Endothelial cell of umbilical vein (primary cell): ENCODE results near the gene BRICD5. TPM values are rescaled to one million over a fixed set of nuclear protein-coding genes. Genes with fewer than 3 reads are reported as not detected.

Experiments
- BruUV-seq: library from RNA; stranded (reverse); fragments of 400-500 nt; replicated peaks from 2 replicates; lab custom pipeline; 2021; lab: Mats Ljungman, UMichigan
- CTCF ChIA-PET: fragments of 300-600, 350-600 bp; sonication (Branson Sonifier 250); formaldehyde crosslinking; loops from one replicate; lab custom pipeline; 2021; ENCODE audit warnings: antibody characterized with exemption, inconsistent platforms; lab: Charles Lee
- POLR2A ChIA-PET: fragments of 300-600, 350-600 bp; sonication (Branson Sonifier 250); formaldehyde crosslinking; loops from one replicate; lab custom pipeline; 2021; ENCODE audit warnings: antibody characterized with exemption, inconsistent platforms; lab: Charles Lee
- DNase-seq: peaks from one replicate; pipeline ENCODE4 v3.0.0-alpha.2; 2011; ENCODE audit warnings: low read depth, low spot score
- FAIRE-seq: peaks from 2 replicates; lab custom pipeline; 2011; peaks lifted over from hg19 to GRCh38; lab: Jason Lieb, UNC
- H2AFZ ChIP-seq: 2 replicates; pipeline ENCODE4 v1.6.0; 2012; ENCODE audit warnings: low read depth, low read length, control low read depth, inconsistent platforms
- H3K27ac ChIP-seq: 2 replicates; pipeline ENCODE4 v1.5.1; 2011; ENCODE audit warnings: low read depth, mild to moderate bottlenecking, control low read depth, low read length, moderate library complexity; ENCODE audit not compliant: insufficient read depth
- H3K27me3 ChIP-seq, 2 experiments: 2 replicates each; pipeline versions ENCODE4 v1.6.0 to v1.6.1; 2011; ENCODE audit warnings: low read length in 2 of 2, mixed read lengths in 1 of 2; ENCODE audit not compliant: control insufficient read depth in 2 of 2, insufficient read depth in 2 of 2
- H3K36me3 ChIP-seq, 2 experiments: 2 replicates in 1 of 2; 3 replicates in 1 of 2; pipeline ENCODE4 v1.5.1; 2011; ENCODE audit warnings: low read length in 2 of 2, mild to moderate bottlenecking in 1 of 2, moderate library complexity in 1 of 2; ENCODE audit not compliant: control insufficient read depth in 2 of 2, insufficient read depth in 2 of 2; ENCODE audit errors: extremely low read depth in 1 of 2
- H3K4me1 ChIP-seq: 3 replicates; pipeline ENCODE4 v1.5.1; 2011; ENCODE audit warnings: mild to moderate bottlenecking, low read length; ENCODE audit not compliant: control insufficient read depth, insufficient read depth; ENCODE audit errors: extremely low read depth
- H3K4me2 ChIP-seq: 2 replicates; pipeline ENCODE4 v1.6.1; 2011; ENCODE audit warnings: low read length, control low read depth, mixed read lengths; ENCODE audit not compliant: insufficient read depth
- H3K4me3 ChIP-seq, 3 experiments: fragments of 200-600 bp in 1 of 3; sonication (generic), shearing (Covaris generic) in 1 of 3; replicated peaks in 1 of 3; 2 replicates each; pipeline ENCODE4 v1.5.1; 2011 to 2016; ENCODE audit warnings: control low read depth in 3 of 3, low read length in 3 of 3, mild to moderate bottlenecking in 2 of 3, inconsistent platforms in 1 of 3, low read depth in 1 of 3, moderate library complexity in 1 of 3; ENCODE audit not compliant: insufficient read depth in 1 of 3
- H3K79me2 ChIP-seq: 2 replicates; pipeline ENCODE4 v1.6.0; 2012; ENCODE audit warnings: low read length, inconsistent platforms; ENCODE audit not compliant: control insufficient read depth, insufficient read depth
- H3K9ac ChIP-seq: replicated peaks from 2 replicates; pipeline ENCODE3; 2011; ENCODE audit warnings: low read length, control low read depth; ENCODE audit not compliant: insufficient read depth; ENCODE audit errors: extremely low read depth
- H3K9me1 ChIP-seq: replicated peaks from 3 replicates; pipeline ENCODE4 v1.6.0; 2011; ENCODE audit warnings: mild to moderate bottlenecking, low read length; ENCODE audit not compliant: control insufficient read depth, insufficient read depth; ENCODE audit errors: extremely low read depth
- H3K9me3 ChIP-seq: replicated peaks from 2 replicates; pipeline ENCODE4 v1.5.1; 2012; ENCODE audit warnings: low read length, inconsistent platforms; ENCODE audit not compliant: control insufficient read depth, insufficient read depth
- H4K20me1 ChIP-seq: replicated peaks from 2 replicates; pipeline ENCODE3; 2011; ENCODE audit warnings: mild to moderate bottlenecking, low read length; ENCODE audit not compliant: control insufficient read depth, insufficient read depth; ENCODE audit errors: extremely low read depth
- EZH2 ChIP-seq: IDR thresholded peaks from 2 replicates; pipeline ENCODE4 v1.6.1; 2012; ENCODE audit warnings: borderline replicate concordance, low read depth, mild to moderate bottlenecking, moderate library complexity, low read length, inconsistent platforms; ENCODE audit not compliant: severe bottlenecking
- FOS ChIP-seq: IDR thresholded peaks from 2 replicates; pipeline ENCODE4 v1.6.1; 2011; ENCODE audit warnings: mild to moderate bottlenecking, low read length, moderate library complexity, borderline replicate concordance; ENCODE audit not compliant: insufficient read depth
- GATA2 ChIP-seq: IDR thresholded peaks from 2 replicates; pipeline ENCODE4 v1.7.0; 2011; ENCODE audit warnings: low read depth, mild to moderate bottlenecking, moderate library complexity, mixed read lengths, low read length; ENCODE audit not compliant: insufficient read length, insufficient read depth
- JUN ChIP-seq: IDR thresholded peaks from 2 replicates; pipeline ENCODE4 v1.6.1; 2011; ENCODE audit warnings: borderline replicate concordance, low read depth; ENCODE audit not compliant: insufficient read length, insufficient read depth
- MYC ChIP-seq: IDR thresholded peaks from one replicate; pipeline ENCODE4 v1.6.1; 2011; ENCODE audit warnings: mild to moderate bottlenecking, low read depth, low read length
- POLR2A ChIP-seq: IDR thresholded peaks from 2 replicates; pipeline ENCODE4 v1.6.1; 2012; ENCODE audit warnings: low read depth, mild to moderate bottlenecking, control low read depth, low read length
- POLR2AphosphoS5 ChIP-seq: IDR thresholded peaks from 2 replicates; pipeline ENCODE4 v1.6.1; 2012; ENCODE audit warnings: low read depth, mild to moderate bottlenecking, control low read depth, low read length, moderate library complexity; ENCODE audit not compliant: insufficient read depth
- dilution Hi-C: fragments of 300-500 bp; cut with MboI; formaldehyde crosslinking; loops from one replicate; pipeline ENCODE4 v1.15.0; 2019; ENCODE audit warnings: low sequenced_read_pairs; ENCODE audit not compliant: extremely low pct_ligation_motif_present
- intact Hi-C: fragments of 100-400 bp; cut with micrococcal nuclease; formaldehyde crosslinking; loops from one replicate; pipeline ENCODE4 v1.10.0; 2022
- polyA plus RNA-seq, 4 experiments: library from polyadenylated mRNA; depleted of rRNA in 3 of 4; stranded (reverse) in 3 of 4; unstranded in 1 of 4; fragments of >200 nt; gene quantifications; 2 replicates each; pipeline versions ENCODE4 v1.2.1 to v1.2.3, GENCODE V29; 2011 to 2012; ENCODE audit warnings: missing spikeins in 1 of 4
- total RNA-seq: library from RNA; stranded (reverse); gene quantifications from 2 replicates; pipeline ENCODE4 v1.2.3, GENCODE V29; 2021
- TF ChIP-seq, protein P1 (sequence below), 2 donors: IDR thresholded peaks; 1 replicate in 1 of 2; 2 replicates in 1 of 2; pipeline ENCODE4 v1.5.1; 2011; ENCODE audit warnings: low read length in 2 of 2, mild to moderate bottlenecking in 2 of 2, moderate library complexity in 2 of 2, control low read depth in 1 of 2, inconsistent platforms in 1 of 2, low read depth in 1 of 2; ENCODE audit not compliant: insufficient read depth in 1 of 2; ENCODE audit errors: extremely low read depth in 1 of 2
- TF ChIP-seq, protein P2 (sequence below): IDR thresholded peaks from 2 replicates; pipeline ENCODE4 v1.6.1; 2011; ENCODE audit not compliant: insufficient read depth, insufficient read length

BRICD5 gene
- total and polyA plus RNA-seq, 2 donors (not counting 3 experiments of a cell fraction or from before 2014, with no cell fraction given), result 5.6 to 8.4 TPM

DNA sequence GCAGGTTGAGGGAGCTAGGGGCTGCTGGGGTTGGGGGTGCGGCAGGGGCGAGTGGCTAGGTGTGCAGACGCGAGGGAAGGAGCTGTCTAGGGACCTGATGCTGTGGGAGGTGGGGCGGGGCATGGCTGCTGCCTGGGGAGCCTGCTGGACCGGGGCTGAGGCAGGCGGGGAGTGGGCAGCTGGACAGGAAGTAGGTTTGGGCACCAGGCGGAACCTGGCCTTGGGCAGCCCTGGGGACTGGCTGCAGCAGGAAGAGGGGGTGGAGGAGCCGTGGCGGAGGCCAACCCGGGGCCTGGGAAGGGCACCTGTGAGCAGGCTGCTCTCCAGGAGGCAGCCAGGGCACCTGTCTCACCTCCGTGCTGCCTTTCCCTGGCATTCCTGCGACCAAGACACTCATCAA lies 19.7 kb upstream of the BRICD5 start:
- Histone ChIP-seq H2AFZ (no peak overlapping the region), H3K27ac (no peak overlapping the region), H4K20me1 (no peaks in the 10 kb centered on the region), H3K79me2 (peaks cover 18% of the 10 kb centered on the region), H3K4me3 (no peak overlapping the region), H3K27me3 (no peaks in the 10 kb centered on the region), H3K9ac (no peak overlapping the region), H3K9me3 (no peaks in the 10 kb centered on the region), H3K4me1 (no peaks in the 10 kb centered on the region), H3K9me1 (no peaks in the 10 kb centered on the region), H3K4me2 (no peak overlapping the region), H3K36me3 (peaks cover 9 to 49% of the 10 kb centered on the region in 2 experiments)
- DNase-seq (no peak), FAIRE-seq (no peak)
- TF ChIP-seq POLR2A (no peak), POLR2AphosphoS5 (no peak), FOS (no peak), MYC (no peak), GATA2 (no peak), JUN (no peak), EZH2 (no peak)
- TF ChIP-seq, protein P1, sequence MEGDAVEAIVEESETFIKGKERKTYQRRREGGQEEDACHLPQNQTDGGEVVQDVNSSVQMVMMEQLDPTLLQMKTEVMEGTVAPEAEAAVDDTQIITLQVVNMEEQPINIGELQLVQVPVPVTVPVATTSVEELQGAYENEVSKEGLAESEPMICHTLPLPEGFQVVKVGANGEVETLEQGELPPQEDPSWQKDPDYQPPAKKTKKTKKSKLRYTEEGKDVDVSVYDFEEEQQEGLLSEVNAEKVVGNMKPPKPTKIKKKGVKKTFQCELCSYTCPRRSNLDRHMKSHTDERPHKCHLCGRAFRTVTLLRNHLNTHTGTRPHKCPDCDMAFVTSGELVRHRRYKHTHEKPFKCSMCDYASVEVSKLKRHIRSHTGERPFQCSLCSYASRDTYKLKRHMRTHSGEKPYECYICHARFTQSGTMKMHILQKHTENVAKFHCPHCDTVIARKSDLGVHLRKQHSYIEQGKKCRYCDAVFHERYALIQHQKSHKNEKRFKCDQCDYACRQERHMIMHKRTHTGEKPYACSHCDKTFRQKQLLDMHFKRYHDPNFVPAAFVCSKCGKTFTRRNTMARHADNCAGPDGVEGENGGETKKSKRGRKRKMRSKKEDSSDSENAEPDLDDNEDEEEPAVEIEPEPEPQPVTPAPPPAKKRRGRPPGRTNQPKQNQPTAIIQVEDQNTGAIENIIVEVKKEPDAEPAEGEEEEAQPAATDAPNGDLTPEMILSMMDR (IDR thresholded peaks at IDR 0.05; ENCODE audit: extremely low read depth in 1 of 2, insufficient read depth in 1 of 2, low read depth in 1 of 2, low read length in 2 of 2), result no peak
- TF ChIP-seq, protein P2, sequence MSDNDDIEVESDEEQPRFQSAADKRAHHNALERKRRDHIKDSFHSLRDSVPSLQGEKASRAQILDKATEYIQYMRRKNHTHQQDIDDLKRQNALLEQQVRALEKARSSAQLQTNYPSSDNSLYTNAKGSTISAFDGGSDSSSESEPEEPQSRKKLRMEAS, result no peak
- BruUV-seq, result no TSS peak
- dilution Hi-C loops (no loop called here), intact Hi-C loops (no loop called here)
- POLR2A ChIA-PET, result no interaction called here
- CTCF ChIA-PET, result no interaction called here
